ENCODE results near the gene NEK8.

Gene NEK8

DNA sequence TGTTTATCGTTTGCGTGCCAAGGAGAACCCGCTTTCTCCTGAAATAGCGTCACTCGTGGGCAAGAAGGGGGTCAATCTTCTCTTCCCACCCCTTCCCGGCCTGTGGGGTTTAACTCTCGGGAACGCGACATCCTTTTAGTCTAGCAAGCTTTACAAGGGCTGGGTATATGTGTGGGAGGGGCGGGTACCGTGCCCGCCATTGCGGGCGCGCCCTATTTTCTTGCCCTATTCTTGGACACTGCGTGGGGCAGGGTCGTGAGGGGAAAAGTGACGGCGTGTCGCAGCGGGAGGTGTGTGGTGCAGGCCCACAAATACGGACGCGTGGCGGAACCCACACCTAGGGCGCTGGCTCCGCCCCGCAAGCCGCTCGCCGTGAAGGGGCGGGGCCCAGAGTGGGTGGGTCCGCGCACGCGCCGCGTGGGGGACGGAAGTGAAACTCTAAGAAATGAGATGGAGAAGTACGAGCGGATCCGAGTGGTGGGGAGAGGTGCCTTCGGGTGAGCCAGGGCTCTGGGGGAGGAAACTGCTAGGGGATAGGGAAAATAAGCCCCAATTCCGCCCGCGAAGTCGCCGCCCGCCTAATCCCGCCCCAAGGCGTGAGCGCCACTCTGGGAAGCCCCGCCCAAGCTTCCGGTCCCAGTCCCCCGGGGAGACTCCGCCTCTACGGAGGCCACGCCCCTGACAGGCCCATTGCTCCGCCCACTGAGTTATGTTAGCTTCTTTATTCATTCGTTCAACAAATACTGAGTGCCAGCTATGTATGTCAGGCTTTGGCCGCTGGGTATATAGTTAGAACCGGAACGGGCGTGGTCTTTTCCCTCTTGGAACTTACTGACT is at the start of gene NEK8:
NEK8 (plus strand) TSS at position 425 of the 837 bp plus-strand sequence; CDS start at position 451, 26 bp downstream.
- in situ Hi-C loops (cut with MboI; ENCODE audit: low pct_unique_long_range_greater_than_20kb, low sequenced_read_pairs, unreplicated experiment), result no loop called here
- TF ChIP-seq CTCF (IDR thresholded peaks at IDR 0.05; ENCODE audit: extremely low read depth, insufficient read depth, missing control alignments), result no peak
- DNase-seq (ENCODE audit: low spot score), result peak; percentile 90

DNA sequence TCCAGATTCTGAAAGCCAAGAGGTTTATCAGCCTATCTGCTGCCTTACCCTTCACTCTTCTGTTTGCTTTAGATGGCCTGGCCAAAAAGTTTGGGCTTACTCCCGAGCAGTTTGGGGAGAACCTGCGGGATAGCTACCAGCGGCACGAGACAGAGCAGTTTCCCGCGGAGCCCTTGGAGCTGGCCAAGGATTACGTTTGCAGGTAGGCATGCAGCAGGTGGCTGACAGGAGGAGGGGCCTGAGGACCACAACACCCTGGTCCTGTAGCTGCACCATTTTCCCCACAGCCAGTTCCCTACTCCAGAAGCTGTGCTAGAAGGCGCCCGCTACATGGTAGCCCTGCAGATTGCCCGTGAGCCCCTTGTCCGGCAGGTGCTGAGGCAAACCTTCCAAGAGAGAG is 45.9 kb upstream of the NEK8 start:
- no peak for DNase-seq (ENCODE audit: low spot score)
- no peak for TF ChIP-seq CTCF (IDR thresholded peaks at IDR 0.05; ENCODE audit: extremely low read depth, insufficient read depth, missing control alignments)
- in situ Hi-C loops (cut with MboI; ENCODE audit: low pct_unique_long_range_greater_than_20kb, low sequenced_read_pairs, unreplicated experiment), result no loop called here

DNA sequence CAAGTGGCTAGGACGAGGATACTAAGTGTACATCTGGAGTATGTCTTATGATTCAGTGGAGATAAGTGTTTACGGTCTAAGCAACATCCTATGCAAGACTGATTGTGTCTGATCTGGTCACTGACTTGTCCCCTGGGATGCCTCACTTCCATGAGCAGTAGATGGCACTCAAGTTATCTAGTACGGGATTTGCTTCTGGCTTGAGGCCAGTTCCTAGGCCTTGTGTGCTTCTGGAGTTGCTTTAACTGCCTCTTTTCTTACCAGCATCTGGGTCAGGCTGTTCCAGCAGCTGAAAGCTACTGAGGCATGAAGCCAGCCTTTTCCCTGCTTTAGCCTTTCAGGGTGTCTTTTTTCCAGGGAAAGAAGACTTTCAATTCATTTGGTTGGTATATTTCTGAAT is 43.6 kb upstream of the NEK8 start:
- TF ChIP-seq CTCF (IDR thresholded peaks at IDR 0.05; ENCODE audit: extremely low read depth, insufficient read depth, missing control alignments), result no peak
- no peak for DNase-seq (ENCODE audit: low spot score)
- in situ Hi-C loops (cut with MboI; ENCODE audit: low pct_unique_long_range_greater_than_20kb, low sequenced_read_pairs, unreplicated experiment), result no loop called here

DNA sequence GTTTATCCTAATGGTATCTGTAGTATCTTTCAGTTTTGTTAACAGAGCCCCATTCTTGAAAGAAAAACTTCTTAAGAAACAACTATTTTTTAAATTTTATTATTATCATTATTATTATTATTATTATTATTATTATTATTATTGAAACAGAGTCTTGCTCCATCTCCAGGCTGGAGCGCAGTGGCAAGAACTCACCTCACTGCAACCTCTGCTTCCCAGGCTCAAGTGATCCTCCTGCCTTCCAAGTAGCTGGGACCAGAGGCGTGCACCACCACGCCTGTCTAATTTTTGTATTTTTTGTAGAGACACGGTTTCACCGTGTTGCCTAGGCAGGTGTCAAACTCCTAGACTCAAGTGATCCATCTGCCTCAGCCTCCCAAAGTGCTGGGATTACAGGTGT is 43.2 kb upstream of the NEK8 start:
- no peak for DNase-seq (ENCODE audit: low spot score)
- in situ Hi-C loops (cut with MboI; ENCODE audit: low pct_unique_long_range_greater_than_20kb, low sequenced_read_pairs, unreplicated experiment), result no loop called here
- TF ChIP-seq CTCF (IDR thresholded peaks at IDR 0.05; ENCODE audit: extremely low read depth, insufficient read depth, missing control alignments), result no peak

DNA sequence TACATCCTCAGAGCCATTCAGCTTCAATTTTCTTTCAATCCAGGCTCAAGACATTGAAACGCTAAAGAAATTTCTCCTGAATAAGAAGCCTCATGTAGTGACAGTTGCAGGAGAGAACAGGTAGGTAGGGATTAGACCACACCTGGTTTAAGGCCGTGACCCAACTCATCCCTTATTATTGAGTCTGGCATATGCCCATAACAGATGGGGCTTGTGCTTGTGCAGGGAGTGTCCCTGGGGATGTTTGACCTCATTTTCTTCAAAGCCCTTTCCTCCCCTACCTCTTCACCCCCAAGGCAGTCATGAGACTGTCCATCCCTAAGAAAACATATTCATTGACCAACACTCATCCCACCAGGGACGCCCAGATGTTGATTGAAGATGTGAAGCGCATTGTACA is 42.3 kb upstream of the NEK8 start:
- no peak for DNase-seq (ENCODE audit: low spot score)
- in situ Hi-C loops (cut with MboI; ENCODE audit: low pct_unique_long_range_greater_than_20kb, low sequenced_read_pairs, unreplicated experiment), result no loop called here
- TF ChIP-seq CTCF (IDR thresholded peaks at IDR 0.05; ENCODE audit: extremely low read depth, insufficient read depth, missing control alignments), result no peak

DNA sequence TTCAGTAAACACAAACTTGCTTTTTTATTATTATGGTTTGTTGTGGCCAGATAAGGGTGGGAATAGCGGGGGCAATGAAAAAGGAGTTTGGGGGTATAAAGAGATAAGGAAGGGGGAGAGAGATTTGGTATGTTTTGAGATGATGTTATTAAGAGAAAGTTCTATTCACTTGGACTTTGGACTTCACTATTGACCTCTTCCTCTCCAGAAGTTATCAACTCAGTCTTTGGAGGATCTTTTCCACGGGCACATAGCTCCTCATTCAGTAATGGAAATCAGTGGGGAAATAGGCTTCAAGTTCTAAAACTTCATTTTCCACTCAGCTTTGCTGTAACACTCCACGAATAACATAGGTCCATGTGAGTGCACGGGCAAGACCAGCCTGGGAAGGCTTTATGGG is 40.1 kb upstream of the NEK8 start:
- no peak for TF ChIP-seq CTCF (IDR thresholded peaks at IDR 0.05; ENCODE audit: extremely low read depth, insufficient read depth, missing control alignments)
- DNase-seq (ENCODE audit: low spot score), result no peak
- in situ Hi-C loops (cut with MboI; ENCODE audit: low pct_unique_long_range_greater_than_20kb, low sequenced_read_pairs, unreplicated experiment), result no loop called here
